Upper lobe of right lung (tissue), 1 donor: ENCODE data around the gene FAM131B. TPM values are rescaled to one million over a fixed set of nuclear protein-coding genes. Genes with fewer than 3 reads are reported as not detected.

Experiments used
- ATAC-seq: fragments of 200-7000 bp; cut with Tn5 transposase; one replicate; pipeline ENCODE4 v1.9.1; 2020; ENCODE audit warnings: mild to moderate bottlenecking, moderate library complexity
- DNase-seq: peaks from one replicate; pipeline ENCODE4 v3.0.0-alpha.2; 2020
- H3K27ac ChIP-seq: fragments of 200-600 bp; one replicate; pipeline ENCODE4 v1.8.0; 2022
- H3K27me3 ChIP-seq: fragments of 200-600 bp; one replicate; pipeline ENCODE4 v1.8.0; 2022; ENCODE audit warnings: mild to moderate bottlenecking
- H3K36me3 ChIP-seq: fragments of 200-600 bp; one replicate; pipeline ENCODE4 v1.8.0; 2022
- H3K4me1 ChIP-seq: fragments of 200-600 bp; one replicate; pipeline ENCODE4 v1.8.0; 2022
- H3K4me3 ChIP-seq: fragments of 200-600 bp; one replicate; pipeline ENCODE4 v1.8.0; 2022; ENCODE audit warnings: mild to moderate bottlenecking
- H3K9me3 ChIP-seq: fragments of 200-600 bp; one replicate; pipeline ENCODE4 v1.8.0; 2022
- CTCF ChIP-seq: fragments of 200-600 bp; IDR thresholded peaks from one replicate; pipeline ENCODE4 v1.8.0; 2022; ENCODE audit warnings: antibody characterized with exemption
- intact Hi-C: fragments of 100-400 bp; cut with DNase I; formaldehyde crosslinking; loops from one replicate; pipeline ENCODE4 v1.11.0; 2022
- total RNA-seq: library from RNA; stranded (reverse); fragmentation: NEBNext Ultra II Directional; extraction: Animal tissue kit (Norgen Biotek cat#: 25700); gene quantifications from one replicate; pipeline ENCODE4 v1.2.1, GENCODE V29; 2021
- donor health status: DM: no; HTN: yes; CAD: no; lungs with severe emphysema.

The FAM131B gene
- total RNA-seq, 1 donor from 2014 or later = 0.90 TPM

- H3K27ac ChIP-seq = peak overlapping the region; percentile 99
- peak; percentile 91 for TF ChIP-seq CTCF
- ATAC-seq (peak; percentile 72), DNase-seq (peak; percentile 93)
- intact Hi-C loops = no loop called here
- no peaks in the 10 kb centered on the region for H3K27me3 ChIP-seq
- peaks cover 17% of the 10 kb centered on the region for H3K36me3 ChIP-seq
- peaks cover 59% of the 10 kb centered on the region for H3K4me1 ChIP-seq
- H3K9me3 ChIP-seq = no peaks in the 10 kb centered on the region
- peak overlapping the region; percentile 98 for H3K4me3 ChIP-seq
Measured at GRCh38 chr7:143380260-143380645, 17.7 kb upstream of the FAM131B start.

GRCh38 chr7:143379611-143380259 is 17.2 kb upstream of the FAM131B start:
- peak overlapping the region; percentile 99 for H3K27ac ChIP-seq
- H3K36me3 ChIP-seq = peaks cover 17% of the 10 kb centered on the region
- DNase-seq = no peak
- no peaks in the 10 kb centered on the region for H3K27me3 ChIP-seq
- H3K9me3 ChIP-seq = no peaks in the 10 kb centered on the region
- intact Hi-C loops = no loop called here
- no peak for ATAC-seq
- peaks cover 59% of the 10 kb centered on the region for H3K4me1 ChIP-seq
- TF ChIP-seq CTCF = no peak
- H3K4me3 ChIP-seq = peak overlapping the region; percentile 98

- no peak overlapping the region for H3K4me3 ChIP-seq
- DNase-seq = peak; percentile 63
- no peaks in the 10 kb centered on the region for H3K27me3 ChIP-seq
- peak overlapping the region; percentile 74 for H3K27ac ChIP-seq
- no peaks in the 10 kb centered on the region for H3K36me3 ChIP-seq
- H3K4me1 ChIP-seq = peaks cover 34% of the 10 kb centered on the region
- intact Hi-C loops = no loop called here
- TF ChIP-seq CTCF = no peak
- ATAC-seq = peak; percentile 0
- no peaks in the 10 kb centered on the region for H3K9me3 ChIP-seq
Measured at GRCh38 chr7:143376396-143376795, 13.9 kb upstream of the FAM131B start.

GRCh38 chr7:143375298-143376034 is 13.0 kb upstream of the FAM131B start:
- DNase-seq (no peak), ATAC-seq (peak; percentile 71)
- no peak for TF ChIP-seq CTCF
- Histone ChIP-seq H3K4me1 (peaks cover 34% of the 10 kb centered on the region), H3K4me3 (no peak overlapping the region), H3K27ac (peak overlapping the region; percentile 74), H3K27me3 (no peaks in the 10 kb centered on the region), H3K9me3 (no peaks in the 10 kb centered on the region), H3K36me3 (no peaks in the 10 kb centered on the region)
- intact Hi-C loops = no loop called here

- H3K4me1 ChIP-seq = peaks cover 29% of the 10 kb centered on the region
- intact Hi-C loops = no loop called here
- H3K27ac ChIP-seq = peak overlapping the region; percentile 48
- DNase-seq (no peak), ATAC-seq (peak; percentile 40)
- no peak for TF ChIP-seq CTCF
- H3K9me3 ChIP-seq = no peaks in the 10 kb centered on the region
- no peak overlapping the region for H3K4me3 ChIP-seq
- H3K36me3 ChIP-seq = no peaks in the 10 kb centered on the region
- H3K27me3 ChIP-seq = no peaks in the 10 kb centered on the region
Measured at GRCh38 chr7:143374561-143374960, 12.0 kb upstream of the FAM131B start.
